ENCODE data around the gene PTPRG. TPM values are rescaled to one million over a fixed set of nuclear protein-coding genes. Genes with fewer than 3 reads are reported as not detected.
A peak's percentile ranks its signal among the peaks of the same experiment; 100 is the strongest.

Gene PTPRG
- total and polyA plus RNA-seq, 2 donors (not counting 3 experiments of a cell fraction or from before 2014, with no cell fraction given), result 8.9 to 39.1 TPM

GRCh38 chr3:61562721-61563312 lies 1.4 kb downstream of the PTPRG start:
- TF ChIP-seq JUN (IDR thresholded peaks at IDR 0.05; ENCODE audit: borderline replicate concordance, insufficient read depth, insufficient read length, low read depth), result no peak
- TF ChIP-seq FOS (IDR thresholded peaks at IDR 0.05; ENCODE audit: borderline replicate concordance, insufficient read depth, low read length), result no peak
- TF ChIP-seq MAX (IDR thresholded peaks at IDR 0.05; ENCODE audit: insufficient read depth, insufficient read length), result no peak
- TF ChIP-seq GATA2 (IDR thresholded peaks at IDR 0.05; ENCODE audit: insufficient read depth, insufficient read length, low read depth, low read length), result no peak
- no peak for TF ChIP-seq POLR2A (IDR thresholded peaks at IDR 0.05; ENCODE audit: low read depth, low read length)
- TF ChIP-seq POLR2AphosphoS5 (IDR thresholded peaks at IDR 0.05; ENCODE audit: insufficient read depth, low read depth, low read length), result no peak
- no peak for TF ChIP-seq EZH2 (IDR thresholded peaks at IDR 0.05; ENCODE audit: borderline replicate concordance, low read depth, low read length, severe bottlenecking)
- TF ChIP-seq MYC (IDR thresholded peaks at IDR 0.05; ENCODE audit: low read depth, low read length), result no peak
- TF ChIP-seq CTCF (IDR thresholded peaks at IDR 0.05; ENCODE audit: extremely low read depth in 1 of 2, insufficient read depth in 1 of 2, low read depth in 1 of 2, low read length in 2 of 2), result no peak
- Histone ChIP-seq H3K27ac (ENCODE audit: insufficient read depth, low read depth, low read length) (no peak overlapping the region), H3K79me2 (ENCODE audit: control insufficient read depth, insufficient read depth, low read length) (peaks cover 25% of the 10 kb centered on the region), H4K20me1 (replicated peaks; ENCODE audit: control insufficient read depth, extremely low read depth, insufficient read depth, low read length) (no peaks in the 10 kb centered on the region), H3K4me2 (ENCODE audit: insufficient read depth, low read length) (peak overlapping the region; percentile 94), H3K4me3 (replicated peaks in 1 of 3; ENCODE audit: insufficient read depth in 1 of 3, low read depth in 1 of 3, low read length in 3 of 3) (peak overlapping the region; percentile 64 to 93 (median 82)), H3K27me3 (ENCODE audit: control insufficient read depth in 2 of 2, insufficient read depth in 2 of 2, low read length in 2 of 2) (no peaks in the 10 kb centered on the region), H3K9ac (replicated peaks; ENCODE audit: extremely low read depth, insufficient read depth, low read length) (peak overlapping the region; percentile 52), H3K9me3 (replicated peaks; ENCODE audit: control insufficient read depth, insufficient read depth, low read length) (no peaks in the 10 kb centered on the region), H3K4me1 (ENCODE audit: control insufficient read depth, extremely low read depth, insufficient read depth, low read length) (peaks cover 30% of the 10 kb centered on the region), H3K36me3 (ENCODE audit: control insufficient read depth in 2 of 2, extremely low read depth in 1 of 2, insufficient read depth in 2 of 2, low read length in 2 of 2) (no peaks in the 10 kb centered on the region), H2AFZ (ENCODE audit: low read depth, low read length) (peak overlapping the region; percentile 79), H3K9me1 (replicated peaks; ENCODE audit: control insufficient read depth, extremely low read depth, insufficient read depth, low read length) (no peaks in the 10 kb centered on the region)
- dilution Hi-C loops (cut with MboI; ENCODE audit: extremely low pct_ligation_motif_present, low sequenced_read_pairs) (no loop called here), intact Hi-C loops (cut with micrococcal nuclease) (loop anchor here (5.0 kb wide), 1 partner anchor 311 kb away; the partner anchor contains the start of gene FHIT)
- FAIRE-seq (peak; percentile 38), DNase-seq (ENCODE audit: low read depth, low spot score) (peak; percentile 35)
- CTCF ChIA-PET, result interaction anchor here (1.2 to 16.1 kb wide), 8 partner anchors 14 to 624 kb away, joined by 3 to 182 read pairs (median 16); no protein-coding TSS in a partner anchor
- POLR2A ChIA-PET, result interaction anchor here (1.0 kb wide), 1 partner anchor 607 kb away, joined by 3 read pairs; no protein-coding TSS in a partner anchor
- BruUV-seq (replicated peaks), result no TSS peak
